Thyroid gland (tissue), 4 donors: ENCODE measurements around the gene ZNF839.

Experiments
- CTCF ChIP-seq, 6 experiments: fragments of 200-600 bp in 3 of 6; fragments of 450-650 bp in 3 of 6; sonication (generic) in 3 of 6; IDR thresholded peaks; one replicate each; pipeline ENCODE4 v1.5.1; 2016 to 2019; ENCODE audit warnings: antibody characterized with exemption in 6 of 6, mild to moderate bottlenecking in 2 of 6, inconsistent platforms in 1 of 6, moderate library complexity in 1 of 6
- POLR2A ChIP-seq, 2 donors: fragments of 450-650 bp; IDR thresholded peaks; one replicate each; pipeline ENCODE4 v1.6.1; 2017; ENCODE audit warnings: antibody characterized with exemption in 2 of 2, mild to moderate bottlenecking in 2 of 2, moderate library complexity in 1 of 2

DNA sequence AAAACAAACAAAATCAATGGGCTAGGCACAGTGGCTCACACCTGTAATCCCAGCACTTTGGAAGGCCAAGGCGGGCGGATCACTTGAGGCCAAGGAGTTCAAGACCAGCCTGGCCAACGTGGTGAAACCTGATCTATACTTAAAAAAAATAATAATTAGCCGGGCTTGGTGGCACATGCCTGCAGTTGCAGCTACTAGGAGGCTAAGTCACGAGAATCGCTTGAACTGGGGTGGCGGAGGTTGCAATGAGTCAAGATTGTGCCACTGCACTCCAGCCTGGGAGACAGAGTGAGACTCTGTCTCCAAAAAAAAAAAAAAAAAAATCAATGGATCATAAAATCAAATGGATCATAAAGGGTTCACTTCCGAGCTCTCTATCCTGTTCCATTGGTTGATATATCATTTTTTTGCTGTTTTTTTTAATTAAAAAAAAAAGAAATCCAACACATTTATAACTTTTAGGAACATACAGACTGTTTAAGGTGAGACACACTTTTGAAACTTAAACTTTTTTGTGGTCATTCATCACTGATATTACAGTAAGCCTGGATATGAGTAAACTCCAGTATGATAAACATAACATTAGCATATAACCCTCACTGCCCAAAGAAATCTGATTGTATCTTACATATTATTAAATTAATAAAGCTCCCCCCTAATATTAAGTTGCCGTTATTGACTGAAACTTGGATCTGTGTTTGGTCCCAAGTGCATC, 36.6 kb upstream of the ZNF839 start:
- TF ChIP-seq CTCF (IDR thresholded peaks at IDR 0.05) (no peak), POLR2A (IDR thresholded peaks at IDR 0.05) (no peak)
